WTC11 (cell line): Measurements from ENCODE around the gene MRLN. TPM values are rescaled to one million over a fixed set of nuclear protein-coding genes. Genes with fewer than 3 reads are reported as not detected.

Source experiments
- ATAC-seq: fragments of 200-7000 bp; cut with Tn5 transposase; 2 replicates; pipeline ENCODE4 v1.10.0; 2021; ENCODE audit warnings: mild to moderate bottlenecking, moderate library complexity
- CTCF ChIA-PET: fragments of 300-600 bp; sonication (Branson Sonifier 250); formaldehyde crosslinking; loops from one replicate; lab custom pipeline; 2021; ENCODE audit warnings: antibody characterized with exemption; lab: Charles Lee
- POLR2A ChIA-PET: fragments of 350-600 bp; sonication (Branson Sonifier 250); formaldehyde crosslinking; loops from one replicate; lab custom pipeline; 2021; ENCODE audit warnings: antibody characterized with exemption; lab: Charles Lee
- DNase-seq: peaks from one replicate; pipeline ENCODE4 v3.0.0; 2021; ENCODE audit warnings: low spot score
- H3K27ac Mint-ChIP-seq: 2 replicates; pipeline ENCODE4 v1.8.0; 2021; ENCODE audit warnings: mixed read lengths
- H3K27me3 Mint-ChIP-seq: 2 replicates; pipeline ENCODE4 v1.8.0; 2021; ENCODE audit warnings: low read depth, mild to moderate bottlenecking, moderate library complexity, mixed read lengths
- H3K36me3 Mint-ChIP-seq: 2 replicates; pipeline ENCODE4 v1.8.0; 2021; ENCODE audit warnings: mixed read lengths
- H3K4me1 Mint-ChIP-seq: 2 replicates; pipeline ENCODE4 v1.8.0; 2022; ENCODE audit warnings: mixed read lengths
- H3K4me3 Mint-ChIP-seq: 2 replicates; pipeline ENCODE4 v1.8.0; 2021; ENCODE audit warnings: mild to moderate bottlenecking, moderate library complexity, mixed read lengths
- H3K9me3 Mint-ChIP-seq: 2 replicates; pipeline ENCODE4 v1.8.0; 2021; ENCODE audit warnings: mixed read lengths
- CREB1 ChIP-seq: sonication (generic); formaldehyde crosslinking; IDR thresholded peaks from 2 replicates; pipeline ENCODE4 v1.8.0; 2023; ENCODE audit warnings: mild to moderate bottlenecking, missing genetic modification reagents
- CREM ChIP-seq: sonication (generic); formaldehyde crosslinking; IDR thresholded peaks from 2 replicates; pipeline ENCODE4 v1.8.1; 2022; ENCODE audit warnings: mild to moderate bottlenecking, missing genetic modification reagents, moderate library complexity
- E2F1 ChIP-seq: sonication (generic); formaldehyde crosslinking; IDR thresholded peaks from 2 replicates; pipeline ENCODE4 v1.8.0; 2022; ENCODE audit warnings: mild to moderate bottlenecking, missing genetic modification reagents
- E2F4 ChIP-seq: sonication (generic); formaldehyde crosslinking; IDR thresholded peaks from 2 replicates; pipeline ENCODE4 v1.8.1; 2022; ENCODE audit warnings: low read depth, mild to moderate bottlenecking, moderate library complexity, missing genetic modification reagents, borderline replicate concordance
- ESRRA ChIP-seq: sonication (generic); formaldehyde crosslinking; IDR thresholded peaks from 2 replicates; pipeline ENCODE4 v1.8.1; 2022; ENCODE audit warnings: mild to moderate bottlenecking, missing genetic modification reagents, borderline replicate concordance
- FOXK1 ChIP-seq: sonication (generic); formaldehyde crosslinking; IDR thresholded peaks from 2 replicates; pipeline ENCODE4 v1.8.0; 2022; ENCODE audit warnings: mild to moderate bottlenecking, moderate library complexity, missing genetic modification reagents
- GRHL2 ChIP-seq: fragments of 250-450 bp; sonication (Bioruptor Pico); IDR thresholded peaks from 2 replicates; pipeline ENCODE4 v1.8.0; 2022; ENCODE audit warnings: mild to moderate bottlenecking, moderate library complexity; ENCODE audit not compliant: insufficient replicate concordance, severe bottlenecking
- HMGXB4 ChIP-seq: sonication (generic); formaldehyde crosslinking; IDR thresholded peaks from 2 replicates; pipeline ENCODE4 v1.8.1; 2023; ENCODE audit warnings: mild to moderate bottlenecking, moderate library complexity, missing genetic modification reagents
- JAZF1 ChIP-seq: fragments of 250-450 bp; sonication (Bioruptor Pico); IDR thresholded peaks from 2 replicates; pipeline ENCODE4 v1.9.0; 2021; ENCODE audit warnings: moderate library complexity, mild to moderate bottlenecking, inconsistent platforms
- JUN ChIP-seq: sonication (generic); formaldehyde crosslinking; IDR thresholded peaks from 2 replicates; pipeline ENCODE4 v1.8.0; 2023; ENCODE audit warnings: mild to moderate bottlenecking, missing genetic modification reagents
- NFYB ChIP-seq: sonication (generic); formaldehyde crosslinking; conservative IDR thresholded peaks from 2 replicates; pipeline ENCODE4 v1.8.0; 2022; ENCODE audit warnings: low read depth, missing genetic modification reagents
- NR1H2 ChIP-seq: sonication (generic); formaldehyde crosslinking; IDR thresholded peaks from 2 replicates; pipeline ENCODE4 v1.9.0; 2021; ENCODE audit warnings: mild to moderate bottlenecking, moderate library complexity, missing genetic modification reagents
- NR3C1 ChIP-seq: sonication (generic); formaldehyde crosslinking; conservative IDR thresholded peaks from 2 replicates; pipeline ENCODE4 v1.8.1; 2023; ENCODE audit warnings: low read depth, mild to moderate bottlenecking, missing genetic modification reagents
- PRDM15 ChIP-seq: sonication (generic); formaldehyde crosslinking; IDR thresholded peaks from 2 replicates; pipeline ENCODE4 v1.8.0; 2022; ENCODE audit warnings: missing genetic modification reagents
- PRRX2 ChIP-seq: fragments of 250-450 bp; sonication (Bioruptor Pico); IDR thresholded peaks from 2 replicates; pipeline ENCODE4 v1.8.0; 2021; ENCODE audit warnings: mild to moderate bottlenecking
- RORB ChIP-seq: fragments of 250-450 bp; sonication (Bioruptor Pico); IDR thresholded peaks from 2 replicates; pipeline ENCODE4 v1.9.0; 2021; ENCODE audit warnings: mild to moderate bottlenecking
- SMAD4 ChIP-seq: sonication (generic); formaldehyde crosslinking; IDR thresholded peaks from 2 replicates; pipeline ENCODE4 v1.8.0; 2022; ENCODE audit warnings: mild to moderate bottlenecking, missing genetic modification reagents
- ZMAT4 ChIP-seq: fragments of 250-450 bp; sonication (Bioruptor Pico); IDR thresholded peaks from 2 replicates; pipeline ENCODE4 v1.9.0; 2021; ENCODE audit warnings: mild to moderate bottlenecking
- ZNF317 ChIP-seq: sonication (generic); formaldehyde crosslinking; IDR thresholded peaks from 2 replicates; pipeline ENCODE4 v1.8.1; 2023; ENCODE audit warnings: low read depth, mild to moderate bottlenecking, moderate library complexity, missing genetic modification reagents, borderline replicate concordance
- ZNF396 ChIP-seq: fragments of 250-450 bp; sonication (Bioruptor Pico); IDR thresholded peaks from 2 replicates; pipeline ENCODE4 v1.8.0; 2021; ENCODE audit warnings: mild to moderate bottlenecking, moderate library complexity, borderline replicate concordance
- total RNA-seq: library from RNA; stranded (reverse); gene quantifications from 3 replicates; pipeline ENCODE4 v1.2.3, GENCODE V29; 2021

The MRLN gene
- total RNA-seq, 1 experiment from 2014 or later, result not detected

- DNase-seq (no peak), ATAC-seq (no peak)
- POLR2A ChIA-PET, result interaction anchor here (0.6 kb wide), 1 partner anchor 55 kb away, joined by 3 read pairs; no protein-coding TSS in a partner anchor
- Mint-ChIP-seq H3K27me3 (no peaks in the 10 kb centered on the region; the same call in 1 of the 2 replicates), H3K9me3 (peaks cover 14% of the 10 kb centered on the region), H3K36me3 (0 out of 2 replicates have a peak, but pooled peaks cover 2% of the 10 kb centered on the region), H3K4me1 (peaks cover 4% of the 10 kb centered on the region), H3K27ac (no peak overlapping the region), H3K4me3 (no peak overlapping the region)
- CTCF ChIA-PET, result interaction anchor here (1.5 kb wide), 1 partner anchor 35 kb away, joined by 3 read pairs; no protein-coding TSS in a partner anchor
- TF ChIP-seq FOXK1 (no peak), JAZF1 (CRISPR knock-in tag) (no peak), NFYB (no peak), RORB (CRISPR knock-in tag) (no peak), ZMAT4 (CRISPR knock-in tag) (no peak), PRDM15 (CRISPR knock-in tag) (no peak), HMGXB4 (CRISPR knock-in tag) (no peak), PRRX2 (CRISPR knock-in tag) (no peak), ZNF396 (CRISPR knock-in tag) (no peak), ZNF317 (CRISPR knock-in tag) (no peak), NR1H2 (CRISPR knock-in tag) (no peak), GRHL2 (CRISPR knock-in tag) (no peak), ESRRA (no peak), E2F1 (CRISPR knock-in tag) (no peak)
Observed at GRCh38 chr10:59735296-59735695, 18.0 kb downstream of the MRLN start.

GRCh38 chr10:59734014-59734462 lies 19.2 kb downstream of the MRLN start:
- CTCF ChIA-PET, result interaction anchor here (0.5 to 1.5 kb wide), 2 partner anchors 33 to 36 kb away, joined by 3 read pairs; no protein-coding TSS in a partner anchor
- TF ChIP-seq GRHL2 (CRISPR knock-in tag) (no peak), JUN (CRISPR knock-in tag) (no peak), CREM (CRISPR knock-in tag) (no peak), NR3C1 (no peak), SMAD4 (CRISPR knock-in tag) (no peak), PRDM15 (CRISPR knock-in tag) (no peak), E2F4 (CRISPR knock-in tag) (no peak), CREB1 (CRISPR knock-in tag) (no peak), E2F1 (CRISPR knock-in tag) (no peak)

More at GRCh38 chr10:59734014-59734462, 19.2 kb downstream of the MRLN start:
- Mint-ChIP-seq H3K4me3 (no peak overlapping the region), H3K4me1 (peaks cover 4% of the 10 kb centered on the region), H3K27me3 (no peaks in the 10 kb centered on the region; the same call in 1 of the 2 replicates), H3K36me3 (0 out of 2 replicates have a peak, but pooled peaks cover 2% of the 10 kb centered on the region), H3K27ac (no peak overlapping the region), H3K9me3 (peaks cover 14% of the 10 kb centered on the region)
- DNase-seq (no peak), ATAC-seq (no peak)
- POLR2A ChIA-PET, result interaction anchor here (0.6 kb wide), 1 partner anchor 12 kb away, joined by 3 read pairs; no protein-coding TSS in a partner anchor
